Kidney capillary endothelial cell (primary cell): ENCODE results near the gene LCA5L.
A peak's percentile ranks its signal among the peaks of the same experiment; 100 is the strongest.
"Not testable (repeated sequence)": the region's sequence is repeated elsewhere in the genome, so short reads cannot be mapped to it uniquely, and the experiment has no call there.

Experiments used
- DNase-seq: peaks from one replicate; pipeline ENCODE4 v3.0.0-alpha.2; 2018; ENCODE audit warnings: low spot score

LCA5L gene

DNA sequence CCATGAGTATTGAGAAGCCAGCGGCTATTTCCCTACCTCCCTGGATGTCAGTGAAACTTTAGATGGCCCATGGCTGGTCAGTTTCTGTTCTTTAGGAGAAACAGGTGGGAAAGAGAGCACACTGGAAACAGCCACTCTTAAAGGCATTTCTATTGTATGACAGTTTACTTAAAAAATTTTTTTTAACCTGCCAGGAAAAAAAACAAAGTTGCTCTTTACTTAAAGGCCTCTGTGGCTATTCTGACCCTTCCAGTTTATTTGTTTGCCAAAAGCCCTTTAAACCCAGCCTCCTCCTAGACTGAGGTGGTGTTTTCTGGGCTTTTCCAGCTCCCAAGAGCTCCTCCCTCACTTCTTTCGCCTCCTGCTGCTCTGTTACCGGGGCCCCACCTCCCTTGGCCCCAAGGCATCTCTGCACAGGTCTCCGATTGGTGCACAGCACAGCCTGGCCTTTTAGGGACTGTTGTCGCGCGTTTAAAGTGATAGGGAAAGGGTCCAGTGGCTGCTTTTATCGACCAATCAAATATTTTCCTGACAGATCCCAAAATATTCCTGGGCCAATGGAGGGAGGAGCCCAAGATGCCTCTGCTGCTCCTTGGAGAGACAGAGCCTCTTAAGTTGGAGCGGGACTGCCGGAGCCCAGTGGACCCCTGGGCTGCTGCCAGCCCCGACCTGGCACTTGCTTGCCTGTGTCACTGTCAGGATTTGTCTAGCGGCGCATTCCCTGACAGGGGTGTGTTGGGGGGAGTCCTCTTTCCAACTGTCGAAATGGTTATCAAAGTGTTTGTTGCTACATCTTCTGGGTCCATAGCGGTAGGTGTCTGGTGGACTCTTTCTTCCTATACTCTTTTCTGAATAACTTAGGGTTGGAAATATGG, 6.0 kb upstream of the LCA5L start, which contains the start of gene SH3BGR:
Gene SH3BGR (plus strand): TSS at position 639 of the 875 bp plus-strand sequence. CDS start 127 bp downstream, at position 766.
- no peak for DNase-seq

DNA sequence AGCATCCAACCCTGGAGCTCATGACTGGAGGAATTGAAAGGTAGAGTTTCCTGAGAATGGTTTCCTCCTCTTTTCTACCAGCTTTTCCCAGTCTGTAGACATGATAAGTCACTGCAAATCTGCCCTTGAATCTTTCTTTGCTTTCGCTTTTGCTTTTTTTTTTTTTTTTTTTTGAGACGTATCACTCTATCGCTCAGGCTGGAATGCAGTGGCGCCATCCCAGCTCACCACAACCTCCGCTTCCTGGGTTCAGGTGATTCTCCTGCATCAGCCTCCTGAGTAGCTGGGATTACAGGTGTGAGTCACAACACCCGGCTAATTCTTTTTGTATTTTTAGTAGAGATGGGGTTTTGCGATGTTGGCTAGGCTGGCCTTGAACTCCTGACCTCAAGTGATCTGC, 1.7 kb upstream of the LCA5L start:
- no peak for DNase-seq

- peak; percentile 26 for DNase-seq
These were observed 977 bp downstream of the LCA5L start for GRCh38 chr21:39444421-39445180.

DNA sequence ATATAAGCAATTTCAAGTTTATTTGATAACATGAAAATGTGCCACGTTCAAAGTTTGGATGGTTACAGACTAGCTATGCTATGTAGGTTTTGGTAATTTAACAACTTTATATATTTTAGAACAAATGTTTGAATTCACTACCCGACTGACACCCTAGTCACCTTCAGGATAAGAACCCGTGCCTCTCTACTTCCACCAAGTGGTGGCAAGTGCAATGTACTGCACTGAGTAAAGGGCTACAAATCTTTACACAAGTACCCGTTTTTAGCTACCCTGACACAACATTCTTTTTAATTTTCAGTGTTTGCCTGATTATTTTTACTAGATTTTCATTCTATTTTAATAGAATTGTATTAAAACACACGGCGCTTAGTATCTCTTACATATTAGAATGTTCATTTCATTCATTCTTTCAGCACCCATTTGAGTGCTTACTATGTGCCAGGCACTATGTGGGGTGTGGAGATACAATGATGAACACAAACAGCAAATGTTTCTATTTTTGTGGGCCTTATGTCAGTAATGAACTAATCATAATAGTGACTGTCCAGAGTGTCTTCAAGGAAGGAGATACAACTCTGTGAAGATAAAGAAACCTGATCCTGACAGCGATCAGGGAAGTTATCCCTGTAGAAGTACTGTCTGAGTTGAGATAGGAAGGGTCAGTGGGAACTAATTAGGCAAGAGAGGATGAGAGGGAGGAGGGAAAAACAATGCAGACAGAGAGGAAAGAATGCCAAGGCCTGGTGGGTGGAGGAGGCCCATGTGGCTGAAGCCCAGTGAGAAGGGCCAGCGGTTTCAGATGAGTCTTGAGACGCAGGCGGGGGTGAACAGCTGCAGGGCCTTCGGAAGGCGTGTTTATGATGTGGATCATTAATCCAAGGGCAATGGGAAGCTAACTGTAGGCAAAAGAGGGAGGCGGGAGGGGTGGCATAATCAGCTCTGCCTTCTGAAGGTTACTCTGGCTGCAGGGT, 3.8 kb downstream of the LCA5L start:
- peak; percentile 51 for DNase-seq

- DNase-seq: no peak
These were observed 6.3 kb downstream of the LCA5L start for GRCh38 chr21:39439232-39439631.

- DNase-seq: no peak
These were observed 10.6 kb downstream of the LCA5L start for GRCh38 chr21:39434950-39435349.

DNA sequence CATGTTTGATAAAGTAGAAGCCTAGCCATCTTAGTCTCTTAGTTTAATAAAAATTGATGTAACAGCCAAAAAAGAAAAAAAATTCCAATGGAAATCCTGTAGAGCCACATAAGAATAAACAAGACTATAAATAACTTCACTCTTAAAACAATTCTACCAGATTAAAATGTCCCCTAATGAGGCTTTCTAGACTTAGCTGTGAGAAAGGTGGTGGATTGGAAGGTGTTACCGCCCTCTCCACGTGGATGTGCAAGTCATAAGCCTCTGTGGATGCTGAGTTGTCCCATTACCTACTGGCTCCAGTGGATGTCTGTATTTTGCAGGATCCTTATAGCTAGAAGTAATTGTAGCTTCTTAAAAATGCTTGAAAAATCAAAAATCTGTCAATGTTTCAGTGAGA, 14.6 kb downstream of the LCA5L start:
- DNase-seq: no peak

- no peak for DNase-seq
These were observed 15.1 kb downstream of the LCA5L start for GRCh38 chr21:39430457-39430856.

GRCh38 chr21:39430016-39430415, 15.6 kb downstream of the LCA5L start:
- no peak for DNase-seq

DNA sequence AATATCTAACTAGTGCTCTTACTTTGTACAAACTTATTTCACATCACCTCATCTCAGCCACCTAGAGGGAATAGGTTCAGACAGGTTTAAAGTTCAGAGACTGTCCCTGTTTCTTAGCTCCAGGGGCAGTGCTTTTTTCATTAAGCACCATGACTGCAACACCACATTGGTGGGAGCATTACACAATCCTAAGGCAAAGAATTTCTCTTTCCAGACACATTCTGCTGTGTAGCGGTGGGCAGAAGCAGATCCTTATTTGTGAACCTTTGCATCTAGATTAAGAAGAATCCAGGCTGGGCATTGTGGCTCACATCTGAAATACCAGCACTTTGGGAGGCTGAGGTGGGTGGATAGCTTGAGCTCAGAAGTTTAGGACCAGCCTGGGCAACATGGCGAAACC, 16.1 kb downstream of the LCA5L start:
- DNase-seq: no peak

- DNase-seq: no peak
These were observed 22.9 kb downstream of the LCA5L start for GRCh38 chr21:39422527-39423241.

- not testable (repeated sequence) for DNase-seq
These were observed 26.4 kb downstream of the LCA5L start for GRCh38 chr21:39419204-39419603.

- DNase-seq: no peak
These were observed 39.5 kb downstream of the LCA5L start for GRCh38 chr21:39406065-39406464.

GRCh38 chr21:39400173-39400572, 45.4 kb downstream of the LCA5L start:
- no peak for DNase-seq

GRCh38 chr21:39397646-39398385, 47.8 kb downstream of the LCA5L start:
- no peak for DNase-seq

- no peak for DNase-seq
These were observed 52.6 kb downstream of the LCA5L start for GRCh38 chr21:39392981-39393380.

- no peak for DNase-seq
These were observed 55.3 kb downstream of the LCA5L start for GRCh38 chr21:39390212-39390765.

GRCh38 chr21:39388811-39389155, 56.8 kb downstream of the LCA5L start:
- no peak for DNase-seq

- peak; percentile 76 for DNase-seq
These were observed 57.4 kb downstream of the LCA5L start for GRCh38 chr21:39388038-39388810.
